Esophagus muscularis mucosa (tissue), 4 donors: ENCODE data around the gene RBM28. TPM values are rescaled to one million over a fixed set of nuclear protein-coding genes. Genes with fewer than 3 reads are reported as not detected.

Experiments
- DNase-seq: peaks from one replicate; pipeline ENCODE4 v3.0.0-alpha.2; 2017; ENCODE audit errors: extremely low spot score
- H3K27ac ChIP-seq, 4 donors: fragments of 200-600 bp; sonication (generic); replicated peaks in 1 of 4; 1 replicate in 3 of 4; 2 replicates in 1 of 4; pipeline ENCODE4 v1.5.1; 2016 to 2019; ENCODE audit warnings: mild to moderate bottlenecking in 1 of 4
- H3K27me3 ChIP-seq, 4 donors: fragments of 200-600 bp; sonication (generic); one replicate each; pipeline versions ENCODE4 v1.5.1 to v1.6.0; 2016 to 2019
- H3K36me3 ChIP-seq, 4 donors: fragments of 200-600 bp; sonication (generic); one replicate each; pipeline ENCODE4 v1.5.1; 2016 to 2019
- H3K4me1 ChIP-seq, 4 donors: fragments of 200-600 bp; sonication (generic); one replicate each; pipeline ENCODE4 v1.5.1; 2016 to 2019
- H3K4me3 ChIP-seq, 4 donors: fragments of 200-600 bp; sonication (generic); 1 replicate in 2 of 4; 2 replicates in 2 of 4; pipeline ENCODE4 v1.5.1; 2016 to 2019; ENCODE audit warnings: mild to moderate bottlenecking in 4 of 4, moderate library complexity in 1 of 4
- H3K9me3 ChIP-seq, 4 donors: fragments of 200-600 bp; sonication (generic); 1 replicate in 3 of 4; 2 replicates in 1 of 4; pipeline ENCODE4 v1.5.1; 2016 to 2019
- EP300 ChIP-seq: sonication (generic); formaldehyde crosslinking; IDR thresholded peaks from one replicate; pipeline ENCODE4 v1.6.1; 2017; ENCODE audit warnings: antibody characterized with exemption
- POLR2A ChIP-seq: fragments of 450-650 bp; IDR thresholded peaks from one replicate; pipeline ENCODE4 v1.6.1; 2017; ENCODE audit warnings: antibody characterized with exemption, moderate library complexity, mild to moderate bottlenecking, low read depth
- POLR2AphosphoS5 ChIP-seq, 2 donors: sonication (generic); formaldehyde crosslinking; IDR thresholded peaks; one replicate each; pipeline ENCODE4 v1.6.1; 2017; ENCODE audit warnings: antibody characterized with exemption in 2 of 2
- WGBS: methylation state at CpG from one replicate; pipeline ENCODE4 v1.1.5; 2018; 5-methylcytosine and 5-hydroxymethylcytosine counted together
- intact Hi-C: fragments of 100-400 bp; cut with DNase I; formaldehyde crosslinking; loops from one replicate; pipeline ENCODE4 v1.15.1; 2023
- total RNA-seq, 4 donors: library from RNA; depleted of rRNA; stranded (reverse); fragments of >200 nt; gene quantifications; one replicate each; pipeline versions ENCODE4 v1.1.0 to v1.2.1, GENCODE V29; 2016
- TF ChIP-seq, protein P1 (sequence below), 3 experiments: fragments of 200-600 bp in 2 of 3; fragments of 450-650 bp in 1 of 3; sonication (generic) in 2 of 3; IDR thresholded peaks; one replicate each; pipeline ENCODE4 v1.5.1; 2017 to 2019; ENCODE audit warnings: antibody characterized with exemption in 3 of 3, mild to moderate bottlenecking in 2 of 3, moderate library complexity in 1 of 3

The RBM28 gene
- total RNA-seq, 4 donors from 2014 or later = 13.3 to 16.6 (median 15.0) TPM

DNA sequence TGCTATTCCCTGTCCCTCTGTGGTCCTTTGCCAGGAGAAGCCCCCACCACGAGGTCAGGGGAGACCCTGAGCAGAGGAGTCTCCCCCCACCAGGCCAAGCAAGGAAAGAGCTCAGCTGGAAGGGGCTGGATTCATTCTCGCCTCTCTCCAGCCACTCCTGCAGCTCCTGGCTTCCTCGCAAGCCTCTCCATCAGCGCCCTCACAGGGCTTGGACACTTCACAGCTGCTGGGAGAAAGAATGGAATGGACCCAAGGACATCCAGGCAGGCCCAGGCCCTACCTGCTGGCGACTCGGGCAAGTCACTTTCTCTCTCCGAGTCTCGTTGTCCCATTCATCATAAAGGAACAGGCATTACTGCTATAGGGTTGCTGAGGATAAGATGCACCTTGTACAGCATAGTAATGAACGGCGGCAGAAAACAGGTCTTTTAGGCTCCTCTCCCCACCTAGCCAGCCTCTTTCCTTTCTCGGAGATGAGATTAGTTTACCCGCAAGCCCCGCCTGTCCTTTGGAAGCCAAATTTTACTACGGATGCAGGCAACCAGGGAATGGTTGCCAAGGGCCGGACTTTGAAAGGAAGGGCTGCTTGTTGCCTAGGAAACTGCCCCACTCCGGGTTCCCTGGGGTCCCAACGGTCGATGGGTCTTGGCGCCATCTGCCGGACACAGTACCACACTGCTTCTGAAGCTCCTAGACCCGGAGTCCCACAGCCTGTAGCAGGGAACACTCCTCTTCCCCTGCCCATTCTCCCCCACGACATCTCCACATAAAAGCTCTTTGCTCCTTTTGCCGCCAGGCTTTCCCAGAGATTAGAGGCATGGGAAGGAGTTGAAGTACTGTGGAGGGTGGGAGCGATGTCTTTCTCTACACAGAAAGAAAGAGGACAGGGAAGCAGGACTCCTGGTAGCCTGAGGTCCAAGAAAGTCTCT lies 43.8 kb upstream of the RBM28 start:
- Histone ChIP-seq H3K4me1 (peaks cover 5 to 13% (median 10%) of the 10 kb centered on the region in 4 donors), H3K27ac (no peak overlapping the region), H3K9me3 (no peaks in the 10 kb centered on the region), H3K36me3 (peaks cover 2 to 12% (median 11%) of the 10 kb centered on the region in 4 donors), H3K4me3 (peak overlapping the region in 1 of 4 donors; percentile 24), H3K27me3 (peaks cover 0 to 6% (median 0%) of the 10 kb centered on the region in 4 donors)
- 11% methylated on average over 18 of the region's 24 CpGs for WGBS
- intact Hi-C loops = loop anchor here (2.0 kb wide), 1 partner anchor 39 kb away; no protein-coding TSS in a partner anchor
- no peak for TF ChIP-seq POLR2AphosphoS5 (IDR thresholded peaks at IDR 0.05)
- TF ChIP-seq, protein P1, sequence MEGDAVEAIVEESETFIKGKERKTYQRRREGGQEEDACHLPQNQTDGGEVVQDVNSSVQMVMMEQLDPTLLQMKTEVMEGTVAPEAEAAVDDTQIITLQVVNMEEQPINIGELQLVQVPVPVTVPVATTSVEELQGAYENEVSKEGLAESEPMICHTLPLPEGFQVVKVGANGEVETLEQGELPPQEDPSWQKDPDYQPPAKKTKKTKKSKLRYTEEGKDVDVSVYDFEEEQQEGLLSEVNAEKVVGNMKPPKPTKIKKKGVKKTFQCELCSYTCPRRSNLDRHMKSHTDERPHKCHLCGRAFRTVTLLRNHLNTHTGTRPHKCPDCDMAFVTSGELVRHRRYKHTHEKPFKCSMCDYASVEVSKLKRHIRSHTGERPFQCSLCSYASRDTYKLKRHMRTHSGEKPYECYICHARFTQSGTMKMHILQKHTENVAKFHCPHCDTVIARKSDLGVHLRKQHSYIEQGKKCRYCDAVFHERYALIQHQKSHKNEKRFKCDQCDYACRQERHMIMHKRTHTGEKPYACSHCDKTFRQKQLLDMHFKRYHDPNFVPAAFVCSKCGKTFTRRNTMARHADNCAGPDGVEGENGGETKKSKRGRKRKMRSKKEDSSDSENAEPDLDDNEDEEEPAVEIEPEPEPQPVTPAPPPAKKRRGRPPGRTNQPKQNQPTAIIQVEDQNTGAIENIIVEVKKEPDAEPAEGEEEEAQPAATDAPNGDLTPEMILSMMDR (IDR thresholded peaks at IDR 0.05) = peak; percentile 79 to 95 (median 86)
- no peak for DNase-seq

DNA sequence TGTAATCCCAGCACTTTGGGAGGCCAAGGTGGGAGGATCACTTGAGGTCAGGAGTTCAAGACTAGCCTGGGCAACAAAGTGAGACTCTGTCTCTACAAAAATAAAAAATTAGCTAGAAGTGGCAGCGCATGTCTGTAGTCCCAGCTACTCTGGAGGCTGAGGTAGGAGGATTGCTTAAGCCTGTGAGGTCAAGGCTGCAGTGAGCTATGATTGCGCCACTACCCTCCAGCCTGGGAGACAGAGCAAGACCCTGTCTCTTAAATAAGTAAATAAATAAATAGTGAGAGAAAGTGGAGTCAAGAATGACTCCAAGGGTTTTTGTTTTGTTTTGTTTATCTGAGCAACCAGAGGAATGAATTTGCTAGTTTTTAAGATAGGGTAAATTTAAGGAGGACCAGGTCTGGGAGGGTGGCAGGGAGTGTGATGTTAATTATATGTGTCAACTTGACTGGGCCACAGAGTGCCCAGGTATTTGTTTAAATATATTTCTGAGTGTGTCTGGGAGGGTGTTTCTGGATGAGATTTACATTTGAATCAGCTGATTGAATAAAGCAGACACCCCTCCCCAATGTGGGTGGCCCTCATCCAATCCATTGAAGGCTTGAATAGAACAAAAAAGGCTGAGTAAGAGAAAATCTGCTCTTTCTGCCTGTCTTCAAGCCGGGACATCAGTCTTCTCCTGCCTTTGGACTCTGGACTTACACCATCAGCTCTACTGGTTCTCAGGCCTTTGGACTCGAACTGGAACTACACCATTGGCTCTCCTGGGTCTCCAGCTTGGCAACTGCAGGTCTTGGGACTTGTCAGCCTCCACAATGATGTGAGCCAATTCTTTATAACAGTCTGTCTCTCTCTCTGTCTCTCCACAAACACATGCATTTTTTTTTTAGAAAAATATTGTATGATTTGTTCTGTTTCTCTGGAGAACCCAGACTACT lies 42.5 kb upstream of the RBM28 start:
- intact Hi-C loops = no loop called here
- Histone ChIP-seq H3K36me3 (no peaks in the 10 kb centered on the region), H3K27ac (no peak overlapping the region), H3K9me3 (no peaks in the 10 kb centered on the region), H3K4me3 (no peak overlapping the region), H3K27me3 (peaks cover 0 to 11% (median 0%) of the 10 kb centered on the region in 4 donors), H3K4me1 (peaks cover 5 to 13% (median 12%) of the 10 kb centered on the region in 4 donors)
- WGBS = 98% methylated on average over 4 of the region's 4 CpGs
- TF ChIP-seq POLR2AphosphoS5 (IDR thresholded peaks at IDR 0.05) = no peak
- TF ChIP-seq, protein P1 (IDR thresholded peaks at IDR 0.05) = no peak
- TF ChIP-seq EP300 = no peak
- DNase-seq = no peak

DNA sequence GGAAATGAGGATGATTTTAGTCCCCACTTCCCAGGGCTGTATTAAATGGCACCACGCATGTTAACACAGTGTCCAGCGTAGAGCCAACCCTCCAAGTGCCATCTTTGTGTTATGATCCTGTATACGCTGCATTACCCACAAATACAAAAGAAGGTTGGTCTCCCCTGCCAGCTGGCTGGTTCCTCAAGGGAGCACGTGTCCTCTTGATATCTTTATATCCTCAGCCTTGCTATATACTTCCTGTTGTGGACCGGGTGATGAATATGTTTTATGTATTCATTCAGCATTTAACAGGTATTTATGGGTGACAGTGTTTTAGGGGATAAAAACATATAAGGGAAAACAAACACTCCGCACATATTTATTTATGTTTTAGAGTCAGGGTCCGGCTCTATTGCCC lies 41.0 kb upstream of the RBM28 start:
- no peak for DNase-seq
- Histone ChIP-seq H3K27me3 (peaks cover 0 to 19% (median 0%) of the 10 kb centered on the region in 4 donors), H3K27ac (no peak overlapping the region), H3K4me3 (no peak overlapping the region), H3K36me3 (no peaks in the 10 kb centered on the region), H3K4me1 (peaks cover 5 to 15% (median 12%) of the 10 kb centered on the region in 4 donors), H3K9me3 (no peaks in the 10 kb centered on the region)
- WGBS = 81% methylated on average over 7 of the region's 7 CpGs
- intact Hi-C loops = no loop called here
- TF ChIP-seq, protein P1 (IDR thresholded peaks at IDR 0.05) = no peak
- no peak for TF ChIP-seq POLR2A
- TF ChIP-seq POLR2AphosphoS5 (IDR thresholded peaks at IDR 0.05) = no peak
- TF ChIP-seq EP300 = no peak

DNA sequence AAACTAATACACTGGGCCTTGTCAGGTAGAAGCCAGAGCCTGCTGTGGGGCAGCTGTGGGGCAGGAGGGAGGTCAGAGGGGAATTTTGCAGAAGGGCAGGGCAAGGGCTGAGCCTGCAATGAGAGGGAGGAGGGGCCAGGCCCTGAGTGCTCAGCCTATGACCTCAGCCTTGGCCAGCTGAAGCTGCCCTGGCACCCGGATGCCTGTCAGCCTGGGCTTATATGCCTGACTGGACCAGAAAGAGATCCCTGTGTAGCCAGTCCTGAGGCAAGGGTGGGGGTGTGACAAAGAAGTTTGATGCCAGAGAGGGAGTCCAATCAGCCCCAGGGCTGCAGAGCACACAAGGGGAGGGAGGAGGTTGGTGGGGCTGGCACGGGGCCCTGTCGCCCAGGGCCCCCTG lies 40.1 kb upstream of the RBM28 start:
- 57% methylated on average over 3 of the region's 3 CpGs for WGBS

More for the DNA sequence above, 40.1 kb upstream of the RBM28 start:
- Histone ChIP-seq H3K4me1 (peaks cover 5 to 15% (median 12%) of the 10 kb centered on the region in 4 donors), H3K36me3 (no peaks in the 10 kb centered on the region), H3K9me3 (no peaks in the 10 kb centered on the region), H3K27ac (no peak overlapping the region), H3K4me3 (no peak overlapping the region), H3K27me3 (peaks cover 0 to 19% (median 0%) of the 10 kb centered on the region in 4 donors)
- TF ChIP-seq, protein P1 (IDR thresholded peaks at IDR 0.05) = no peak
- TF ChIP-seq POLR2A (no peak), POLR2AphosphoS5 (IDR thresholded peaks at IDR 0.05) (no peak), EP300 (no peak)
- DNase-seq = no peak
- intact Hi-C loops = no loop called here
